HG03571 (cell line): ENCODE results near the gene RAPGEFL1.
A peak's percentile ranks its signal among the peaks of the same experiment; 100 is the strongest.
"Not testable (repeated sequence)": the region's sequence is repeated elsewhere in the genome, so short reads cannot be mapped to it uniquely, and the experiment has no call there.

Experiments
- ATAC-seq: cut with Tn5 transposase; IDR thresholded peaks from one replicate; pipeline ENCODE4 v1.9.1; 2021; ENCODE audit not compliant: unreplicated experiment

The RAPGEFL1 gene

GRCh38 chr17:40198576-40198975, 21.3 kb downstream of the RAPGEFL1 start:
- ATAC-seq = no peak

GRCh38 chr17:40203131-40203530, 25.9 kb downstream of the RAPGEFL1 start:
- ATAC-seq = no peak

GRCh38 chr17:40206193-40206592, 28.9 kb downstream of the RAPGEFL1 start:
- not testable (repeated sequence) for ATAC-seq

- no peak for ATAC-seq
These were observed 32.3 kb downstream of the RAPGEFL1 start for GRCh38 chr17:40209404-40210093.

DNA sequence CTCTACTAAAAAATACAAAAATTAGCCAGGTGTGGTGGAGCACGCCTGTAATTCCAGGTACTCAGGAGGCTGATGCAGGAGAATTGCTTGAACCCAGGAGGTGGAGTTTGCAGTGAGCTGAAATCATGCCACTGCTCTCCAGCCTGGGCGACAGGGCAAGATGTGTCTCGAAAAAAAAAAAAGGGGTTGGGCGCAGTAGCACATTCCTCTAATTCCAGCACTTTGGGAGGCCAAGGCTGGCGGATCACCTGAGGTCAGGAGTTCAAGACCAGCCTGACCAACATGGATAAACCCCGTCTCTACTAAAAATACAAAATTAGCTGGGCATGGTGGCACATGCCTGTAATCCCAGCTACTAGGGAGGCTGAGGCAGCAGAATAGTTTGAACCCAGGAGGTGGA, 36.6 kb downstream of the RAPGEFL1 start:
- not testable (repeated sequence) for ATAC-seq

DNA sequence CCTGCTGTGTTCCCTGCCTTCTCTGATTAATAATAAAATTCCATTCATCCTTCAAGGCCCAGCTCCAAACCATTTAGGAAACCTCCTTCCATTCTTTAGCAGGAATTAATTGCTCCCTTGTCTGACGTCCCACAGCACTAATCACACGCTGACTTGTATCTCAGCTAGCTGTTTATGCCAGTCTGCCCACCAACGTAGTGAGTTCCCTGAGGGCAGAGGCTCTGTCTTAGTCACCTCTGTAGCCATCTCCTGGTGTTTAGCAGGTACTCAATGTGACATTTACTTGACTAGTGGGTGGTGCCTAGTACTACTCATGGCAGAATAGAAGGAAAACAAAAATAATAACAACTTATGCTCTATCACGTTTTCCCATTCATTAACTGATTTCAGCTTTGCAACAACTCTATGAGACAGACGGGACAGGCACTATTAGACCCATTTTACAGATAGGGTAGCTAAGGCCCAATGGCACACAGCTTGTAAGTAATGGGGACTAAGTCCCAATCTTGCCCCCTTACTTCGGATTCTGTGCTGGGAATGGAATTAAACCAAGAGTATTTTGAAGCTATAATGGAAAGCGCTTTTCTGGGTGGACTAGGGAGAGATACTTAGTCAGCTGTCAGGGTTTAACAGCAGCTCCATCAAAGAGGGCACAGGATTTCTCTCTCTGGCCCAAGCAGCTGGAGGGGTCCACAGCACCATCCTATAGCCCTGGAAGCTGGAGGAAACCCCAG, 40.9 kb downstream of the RAPGEFL1 start:
- ATAC-seq = no peak

GRCh38 chr17:40218740-40219593, 41.7 kb downstream of the RAPGEFL1 start, which contains the start of gene WIPF2:
Gene WIPF2 (plus strand): TSS chr17:40219304. CDS start chr17:40256460, 37,156 bp downstream.
- peak; percentile 68 for ATAC-seq

DNA sequence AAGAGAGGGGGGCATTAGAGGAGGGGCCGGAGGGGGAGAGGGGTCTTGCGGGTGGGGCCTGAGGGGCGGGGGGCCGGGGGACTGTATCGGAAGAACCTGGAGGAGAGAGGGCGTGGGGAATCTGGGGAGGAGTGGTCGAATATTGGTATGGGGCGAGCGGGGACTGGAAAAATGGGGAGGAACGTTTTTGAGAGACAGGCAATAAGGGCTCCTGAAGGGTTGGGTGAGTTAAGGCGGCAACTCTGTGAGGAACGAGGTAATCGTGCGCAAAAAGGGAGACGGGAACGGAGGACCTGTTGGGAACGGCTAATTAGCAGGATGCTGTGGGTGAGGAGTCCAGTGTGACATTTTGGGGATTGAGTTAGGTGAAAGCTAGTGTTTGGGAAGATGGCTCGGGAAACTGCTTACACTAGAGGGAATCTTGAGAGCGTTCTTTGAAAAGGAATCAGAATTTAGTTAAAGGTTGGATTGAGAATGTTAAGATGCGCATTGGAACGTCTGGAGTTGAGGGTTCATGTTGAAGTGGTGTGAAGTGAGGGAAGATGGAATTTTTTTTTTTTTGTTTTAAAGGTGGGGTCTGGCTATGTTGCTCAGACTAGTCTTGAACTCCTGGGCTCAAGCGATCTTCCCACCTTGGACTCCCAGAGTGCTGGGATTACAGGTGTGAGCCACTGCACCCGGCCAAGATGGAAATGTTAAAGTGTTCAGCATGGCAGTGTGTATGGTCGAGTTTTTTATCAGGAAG, 42.5 kb downstream of the RAPGEFL1 start:
- ATAC-seq = no peak

DNA sequence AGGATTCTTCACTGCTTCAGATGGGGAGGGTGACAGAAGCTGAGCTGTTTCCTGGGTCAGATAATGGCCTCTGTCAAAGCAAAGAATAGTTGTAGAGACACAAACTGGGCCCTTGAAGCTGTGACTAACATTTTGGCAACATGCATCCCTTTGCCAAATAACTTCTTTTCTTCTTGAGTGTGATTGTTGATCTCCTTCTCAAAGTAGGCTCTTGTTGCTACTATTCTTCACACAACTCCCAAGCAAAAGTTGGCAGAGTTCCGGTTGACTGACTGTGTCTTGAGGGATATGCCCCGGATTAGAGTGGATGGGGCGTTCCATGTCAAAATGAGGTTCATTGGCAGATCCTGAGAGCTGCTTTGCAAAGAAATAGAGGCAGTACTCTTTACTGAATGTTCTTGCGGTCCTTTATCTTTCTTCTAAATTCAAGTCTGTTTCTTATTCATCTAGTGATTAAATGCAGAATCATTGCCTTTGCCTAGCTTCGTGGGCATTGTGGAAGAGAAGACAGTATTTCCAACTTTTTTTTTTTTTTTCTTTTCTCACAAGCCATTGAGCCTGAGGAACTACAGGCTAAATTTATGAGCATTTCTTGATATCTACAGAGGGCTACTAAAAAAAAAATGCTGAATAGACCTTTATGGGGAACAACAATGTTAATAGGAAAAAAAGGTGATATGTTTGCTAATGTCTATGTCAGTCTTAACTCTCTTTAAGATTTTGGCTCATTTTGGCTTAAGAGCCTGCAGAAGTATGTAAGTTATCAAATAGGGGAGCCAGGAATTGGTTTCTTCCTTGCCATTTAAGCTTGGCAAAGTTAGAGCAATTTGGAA, 47.7 kb downstream of the RAPGEFL1 start:
- ATAC-seq = no peak

GRCh38 chr17:40229146-40229545, 51.9 kb downstream of the RAPGEFL1 start:
- ATAC-seq = not testable (repeated sequence)

GRCh38 chr17:40230670-40231069, 53.4 kb downstream of the RAPGEFL1 start:
- ATAC-seq = no peak

DNA sequence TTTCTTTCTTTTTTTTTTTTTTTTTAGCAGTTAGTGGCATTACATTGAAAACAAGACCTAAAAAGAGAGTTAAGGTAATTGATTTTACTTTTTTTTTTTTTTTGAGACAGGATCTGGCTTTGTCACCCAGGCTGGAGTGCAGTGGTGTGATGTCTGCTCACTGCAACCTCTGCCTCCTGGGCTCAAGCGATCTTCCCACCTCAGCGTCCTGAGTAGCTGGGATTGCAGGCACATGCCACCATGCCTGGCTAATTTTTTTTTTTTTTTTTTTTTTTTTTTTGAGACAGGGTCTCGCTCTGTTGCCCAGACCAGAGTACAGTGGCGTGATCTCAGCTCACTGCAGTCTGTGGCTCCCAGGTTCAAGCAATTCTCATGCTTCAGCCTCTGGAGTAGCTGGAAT, 54.7 kb downstream of the RAPGEFL1 start:
- not testable (repeated sequence) for ATAC-seq

DNA sequence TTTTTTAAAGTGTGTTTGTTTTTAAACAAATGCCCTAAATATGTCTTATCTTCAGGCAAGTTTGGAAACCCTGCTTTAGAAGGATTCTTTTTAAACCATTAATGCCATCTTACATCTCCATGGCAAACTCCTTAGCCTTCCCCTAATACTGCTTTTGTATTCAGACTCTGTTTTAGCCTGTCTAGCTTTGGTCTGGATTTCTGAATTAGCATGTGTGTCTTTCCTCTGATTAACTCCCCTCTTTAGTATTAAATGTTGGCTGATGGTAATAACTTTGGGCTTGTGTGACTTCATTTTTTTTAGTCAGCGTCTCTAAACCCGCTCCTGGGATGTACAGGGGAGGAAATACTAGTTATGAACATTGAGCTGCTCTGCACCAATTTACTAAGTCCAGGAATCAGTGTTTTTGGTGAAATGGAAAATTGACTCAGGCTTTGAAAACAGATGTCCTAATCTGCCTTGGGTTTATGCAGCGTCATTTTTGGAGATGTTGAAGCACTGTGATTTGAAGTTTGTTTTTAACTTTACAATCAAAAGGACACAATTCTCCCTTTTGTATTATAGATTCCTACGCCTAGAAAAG, 64.1 kb downstream of the RAPGEFL1 start:
- ATAC-seq = no peak

DNA sequence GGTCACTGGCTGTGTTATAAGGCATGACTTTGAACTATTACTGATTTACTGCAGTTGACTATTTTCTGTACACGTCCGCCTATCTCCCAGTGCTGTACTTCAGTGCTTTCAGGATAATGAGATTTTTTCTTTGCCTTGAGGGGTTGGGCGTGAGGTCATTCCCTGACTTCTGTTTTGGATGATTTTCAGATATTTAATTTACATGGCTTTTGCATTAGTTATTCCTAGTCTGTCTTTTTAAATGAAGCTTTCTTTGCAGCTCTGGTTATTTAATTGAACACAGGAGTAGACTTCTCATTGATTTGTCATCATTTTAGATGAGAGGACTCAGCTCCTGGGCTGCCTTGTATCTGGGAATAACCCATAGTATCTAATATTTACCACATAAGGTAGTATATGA, 65.5 kb downstream of the RAPGEFL1 start:
- ATAC-seq = no peak

- ATAC-seq = no peak
These were observed 66.5 kb downstream of the RAPGEFL1 start for GRCh38 chr17:40243761-40244160.

DNA sequence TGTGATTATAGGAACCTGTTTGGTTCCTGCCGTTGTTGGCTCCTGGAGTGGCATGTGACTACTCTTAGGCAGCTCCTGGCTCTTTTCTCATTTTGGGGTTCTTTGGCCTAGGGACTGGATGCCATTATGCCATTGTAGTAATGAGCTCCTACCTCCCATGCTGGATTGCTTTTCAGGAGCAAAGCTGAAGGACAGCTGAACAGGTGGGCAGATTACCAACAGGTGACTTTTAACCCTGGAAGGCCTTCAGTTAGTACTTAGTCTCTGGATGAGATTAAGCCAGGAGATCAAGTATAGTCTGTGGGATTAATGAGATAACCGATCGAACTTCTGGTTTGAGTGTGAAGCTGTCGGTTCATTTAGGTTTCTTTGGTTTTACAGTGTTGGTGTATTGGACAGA, 67.0 kb downstream of the RAPGEFL1 start:
- no peak for ATAC-seq
